Stimulated activated CD4-positive, alpha-beta T cell treated with anti-CD3 and anti-CD28 coated beads, Interleukin-1b, Interleukin-23, amount 100 ng/mL, for 48 hours (primary cell): ENCODE measurements around the gene C2orf78.

Source experiments
- DNase-seq: peaks from one replicate; pipeline ENCODE4 v3.0.0-alpha.2; 2020

The C2orf78 gene

GRCh38 chr2:73838889-73839534 is 55.0 kb downstream of the C2orf78 start:
- no peak for DNase-seq

- DNase-seq: no peak
Observed at GRCh38 chr2:73839653-73840411, 55.8 kb downstream of the C2orf78 start.

GRCh38 chr2:73841912-73842738 is 58.1 kb downstream of the C2orf78 start:
- no peak for DNase-seq

- DNase-seq: no peak
Observed at GRCh38 chr2:73842739-73843019, 58.7 kb downstream of the C2orf78 start.

GRCh38 chr2:73844087-73844486 is 60.1 kb downstream of the C2orf78 start:
- no peak for DNase-seq

GRCh38 chr2:73850009-73850408 is 66.0 kb downstream of the C2orf78 start:
- no peak for DNase-seq

GRCh38 chr2:73851274-73851673 is 67.3 kb downstream of the C2orf78 start:
- no peak for DNase-seq

- no peak for DNase-seq
Observed at GRCh38 chr2:73852020-73852419, 68.0 kb downstream of the C2orf78 start.

- no peak for DNase-seq
Observed at GRCh38 chr2:73855526-73855925, 71.5 kb downstream of the C2orf78 start.

- DNase-seq: no peak
Observed at GRCh38 chr2:73856214-73856613, 72.2 kb downstream of the C2orf78 start.

GRCh38 chr2:73859721-73860586 is 76.0 kb downstream of the C2orf78 start:
- DNase-seq: peak; percentile 62

GRCh38 chr2:73862987-73863386 is 79.0 kb downstream of the C2orf78 start:
- DNase-seq: no peak
